Activated CD4-positive, alpha-beta T cell treated with anti-CD3 and anti-CD28 coated beads for 1 hour (primary cell): ENCODE data around the gene HIC2.
"Not testable (repeated sequence)": the region's sequence is repeated elsewhere in the genome, so short reads cannot be mapped to it uniquely, and the experiment has no call there.

ENCODE experiments used
- DNase-seq: peaks from one replicate; pipeline ENCODE4 v3.0.0-alpha.2; 2020

The HIC2 gene

GRCh38 chr22:21451545-21452520, 34.7 kb downstream of the HIC2 start:
- DNase-seq: peak; percentile 2

GRCh38 chr22:21452666-21453065, 35.5 kb downstream of the HIC2 start:
- not testable (repeated sequence) for DNase-seq

GRCh38 chr22:21454998-21455333, 37.8 kb downstream of the HIC2 start:
- peak; percentile 1 for DNase-seq

GRCh38 chr22:21455334-21456089, 38.3 kb downstream of the HIC2 start:
- no peak for DNase-seq

GRCh38 chr22:21457023-21457787, 40.0 kb downstream of the HIC2 start:
- DNase-seq: no peak

GRCh38 chr22:21462672-21463071, 45.5 kb downstream of the HIC2 start:
- DNase-seq: not testable (repeated sequence)

GRCh38 chr22:21467337-21468193, 50.4 kb downstream of the HIC2 start, which contains the start of gene TMEM191C:
Gene TMEM191C (plus strand): TSS chr22:21467387. CDS start chr22:21467460, 73 bp downstream.
- DNase-seq: not testable (repeated sequence)

- peak; percentile 87 for DNase-seq
Measured at GRCh38 chr22:21468194-21469096, 51.3 kb downstream of the HIC2 start.

- not testable (repeated sequence) for DNase-seq
Measured at GRCh38 chr22:21469097-21469994, 52.2 kb downstream of the HIC2 start.

- DNase-seq: not testable (repeated sequence)
Measured at GRCh38 chr22:21472984-21473383, 55.8 kb downstream of the HIC2 start.

- DNase-seq: not testable (repeated sequence)
Measured at GRCh38 chr22:21473664-21474063, 56.5 kb downstream of the HIC2 start.

- not testable (repeated sequence) for DNase-seq
Measured at GRCh38 chr22:21484039-21484438, 66.9 kb downstream of the HIC2 start.

- DNase-seq: not testable (repeated sequence)
Measured at GRCh38 chr22:21487723-21488122, 70.6 kb downstream of the HIC2 start.

- DNase-seq: not testable (repeated sequence)
Measured at GRCh38 chr22:21489149-21489680, 72.0 kb downstream of the HIC2 start.

GRCh38 chr22:21490556-21490955, 73.4 kb downstream of the HIC2 start:
- not testable (repeated sequence) for DNase-seq

GRCh38 chr22:21492271-21492670, 75.1 kb downstream of the HIC2 start:
- not testable (repeated sequence) for DNase-seq

GRCh38 chr22:21493789-21494782, 76.9 kb downstream of the HIC2 start:
- not testable (repeated sequence) for DNase-seq

GRCh38 chr22:21497984-21498383, 80.8 kb downstream of the HIC2 start:
- not testable (repeated sequence) for DNase-seq
